SU-DHL-6 (cell line): ENCODE measurements around the gene SNX13.

ENCODE experiments used
- H2AFZ ChIP-seq: fragments of 200-600 bp; sonication (generic); 2 replicates; pipeline ENCODE4 v1.6.1; 2014; ENCODE audit warnings: low read depth, mild to moderate bottlenecking, moderate library complexity, mixed read lengths, antibody characterized with exemption, low read length; ENCODE audit not compliant: severe bottlenecking
- H3F3A ChIP-seq: fragments of 200-600 bp; shearing (Covaris generic); 2 replicates; pipeline ENCODE4 v1.6.0; 2016; ENCODE audit warnings: antibody characterized with exemption, mild to moderate bottlenecking; ENCODE audit not compliant: insufficient read depth
- H3K27ac ChIP-seq: fragments of 200-600 bp; sonication (generic); 2 replicates; pipeline ENCODE4 v1.5.1; 2016; ENCODE audit warnings: low read depth, mild to moderate bottlenecking, low read length, moderate library complexity, mixed read lengths
- H3K27me3 ChIP-seq: fragments of 200-600 bp; sonication (generic), shearing (Covaris generic); 2 replicates; pipeline ENCODE4 v1.6.0; 2014; ENCODE audit warnings: mild to moderate bottlenecking, low read length
- H3K36me3 ChIP-seq: fragments of 200-600 bp; sonication (generic); 2 replicates; pipeline ENCODE4 v1.6.1; 2014; ENCODE audit warnings: mild to moderate bottlenecking, low read length, mixed read lengths
- H3K4me2 ChIP-seq: fragments of 300-600, 200-600 bp; shearing (Covaris generic), sonication (generic); 2 replicates; pipeline ENCODE4 v1.6.0; 2014; ENCODE audit warnings: low read length, low read depth, mild to moderate bottlenecking; ENCODE audit not compliant: poor library complexity, severe bottlenecking
- H3K4me3 ChIP-seq: fragments of 200-600 bp; sonication (generic); 2 replicates; pipeline ENCODE4 v1.5.1; 2014; ENCODE audit warnings: antibody characterized with exemption, low read length, mild to moderate bottlenecking, mixed read lengths; ENCODE audit not compliant: insufficient read depth, poor library complexity, severe bottlenecking
- H3K79me2 ChIP-seq: fragments of 200-600 bp; sonication (generic); 2 replicates; pipeline ENCODE4 v1.6.1; 2014; ENCODE audit warnings: mild to moderate bottlenecking, low read length, moderate library complexity; ENCODE audit not compliant: insufficient read depth
- H3K9ac ChIP-seq: fragments of 200-600 bp; sonication (generic); 2 replicates; pipeline ENCODE4 v1.7.0; 2014; ENCODE audit warnings: mild to moderate bottlenecking, low read length
- H3K9me2 ChIP-seq: fragments of 200-600 bp; sonication (generic); replicated peaks from 2 replicates; pipeline ENCODE4 v1.6.1; 2014; ENCODE audit warnings: low read length; ENCODE audit not compliant: insufficient read depth
- H3K9me3 ChIP-seq: fragments of 200-600 bp; sonication (generic); 2 replicates; pipeline ENCODE4 v1.6.1; 2014; ENCODE audit warnings: low read length, mixed read lengths; ENCODE audit not compliant: insufficient read depth
- H4K20me1 ChIP-seq: fragments of 200-600 bp; sonication (generic); 2 replicates; pipeline ENCODE4 v1.6.1; 2014; ENCODE audit warnings: low read depth, mild to moderate bottlenecking, antibody characterized with exemption, low read length, moderate library complexity, mixed read lengths
- CTCF ChIP-seq: fragments of 200-600 bp; sonication (generic); IDR thresholded peaks from one replicate; pipeline ENCODE4 v1.5.1; 2017; ENCODE audit warnings: antibody characterized with exemption, mild to moderate bottlenecking, low read length, moderate library complexity; ENCODE audit not compliant: insufficient read depth, poor library complexity, severe bottlenecking
- EZH2phosphoT487 ChIP-seq: fragments of 200-600 bp; sonication (generic), shearing (Covaris generic); conservative IDR thresholded peaks from 2 replicates; pipeline ENCODE4 v1.6.1; 2018; ENCODE audit warnings: mild to moderate bottlenecking, antibody characterized with exemption, low read length, moderate library complexity, mixed read lengths

Gene SNX13

GRCh38 chr7:17848516-17848915, 91.8 kb downstream of the SNX13 start:
- Histone ChIP-seq H3K9me2 (no peaks in the 10 kb centered on the region), H3K27me3 (no peaks in the 10 kb centered on the region), H3K4me2 (no peak overlapping the region), H3K36me3 (no peaks in the 10 kb centered on the region), H4K20me1 (no peaks in the 10 kb centered on the region), H2AFZ (no peak overlapping the region), H3K9ac (no peak overlapping the region), H3K27ac (no peak overlapping the region), H3K79me2 (no peaks in the 10 kb centered on the region), H3F3A (no peaks in the 10 kb centered on the region), H3K9me3 (no peaks in the 10 kb centered on the region), H3K4me3 (no peak overlapping the region)
- TF ChIP-seq EZH2phosphoT487 (no peak), CTCF (no peak)

- no peak overlapping the region for H2AFZ ChIP-seq
- peaks cover 7% of the 10 kb centered on the region; the same call in 1 of the 2 replicates for H3K36me3 ChIP-seq
- H3K9ac ChIP-seq: no peak overlapping the region
- no peaks in the 10 kb centered on the region for H3K9me2 ChIP-seq
- no peak overlapping the region for H3K4me3 ChIP-seq
- no peak overlapping the region for H3K27ac ChIP-seq
- no peaks in the 10 kb centered on the region for H4K20me1 ChIP-seq
- no peaks in the 10 kb centered on the region for H3K79me2 ChIP-seq
- H3K4me2 ChIP-seq: no peak overlapping the region
- TF ChIP-seq CTCF: no peak
- no peak for TF ChIP-seq EZH2phosphoT487
- no peaks in the 10 kb centered on the region for H3K27me3 ChIP-seq
- H3K9me3 ChIP-seq: no peaks in the 10 kb centered on the region
- H3F3A ChIP-seq: no peaks in the 10 kb centered on the region
Observed at GRCh38 chr7:17846935-17847334, 93.4 kb downstream of the SNX13 start.

- H3K79me2 ChIP-seq: no peaks in the 10 kb centered on the region
- H3K36me3 ChIP-seq: peaks cover 8% of the 10 kb centered on the region; the same call in 1 of the 2 replicates
- no peak overlapping the region for H3K27ac ChIP-seq
- H4K20me1 ChIP-seq: no peaks in the 10 kb centered on the region
- H3K9me2 ChIP-seq: no peaks in the 10 kb centered on the region
- no peak for TF ChIP-seq CTCF
- TF ChIP-seq EZH2phosphoT487: no peak
- H3F3A ChIP-seq: no peaks in the 10 kb centered on the region
- H3K9ac ChIP-seq: no peak overlapping the region
- no peak overlapping the region for H3K4me2 ChIP-seq
- no peak overlapping the region for H2AFZ ChIP-seq
- H3K9me3 ChIP-seq: no peaks in the 10 kb centered on the region
- no peak overlapping the region for H3K4me3 ChIP-seq
- no peaks in the 10 kb centered on the region for H3K27me3 ChIP-seq
Observed at GRCh38 chr7:17845197-17845547, 95.1 kb downstream of the SNX13 start.
